SK-N-SH (cell line): ENCODE measurements around the gene MTCL1.

Experiments used
- CHD2 ChIP-seq: fragments of 150-350 bp; IDR thresholded peaks from 2 replicates; pipeline ENCODE4 v1.6.1; 2018; ENCODE audit warnings: low read length; ENCODE audit not compliant: partially characterized antibody
- CTCF ChIP-seq: fragments of 200-600 bp; sonication (generic); IDR thresholded peaks from 2 replicates; pipeline ENCODE4 v1.6.1; 2017; ENCODE audit warnings: antibody characterized with exemption, mild to moderate bottlenecking, moderate library complexity
- ELF1 ChIP-seq: IDR thresholded peaks from 2 replicates; pipeline ENCODE4 v1.4.0; 2012
- POLR2AphosphoS5 ChIP-seq: IDR thresholded peaks from 2 replicates; pipeline ENCODE4 v1.6.1; 2012; ENCODE audit warnings: low read depth, low read length
- SIN3A ChIP-seq: IDR thresholded peaks from 2 replicates; pipeline ENCODE4 v1.6.1; 2012; ENCODE audit warnings: low read depth, mild to moderate bottlenecking, low read length, moderate library complexity, borderline replicate concordance
- TCF12 ChIP-seq: IDR thresholded peaks from 2 replicates; pipeline ENCODE4 v1.4.0; 2012

DNA sequence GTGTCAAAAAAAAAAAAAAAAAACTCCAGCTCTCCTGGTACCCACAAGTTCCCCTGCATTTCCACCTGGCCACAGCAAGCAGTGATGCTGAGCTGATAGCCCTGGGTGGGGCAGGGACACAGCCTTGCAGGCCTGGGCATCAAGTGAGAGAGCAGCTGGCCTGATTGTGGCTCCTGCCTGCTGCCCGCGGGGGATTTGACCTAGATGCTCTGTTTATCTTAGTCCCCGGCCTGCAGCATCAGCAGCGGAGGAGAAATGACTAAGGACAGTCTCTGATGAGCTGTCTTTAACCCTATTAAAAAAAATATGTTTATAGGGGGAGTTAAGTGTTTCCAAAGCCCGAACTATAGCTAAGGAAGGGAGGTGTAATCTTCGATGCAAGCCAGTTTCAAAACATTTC, 102.6 kb downstream of the MTCL1 start:
- TF ChIP-seq SIN3A (no peak), CTCF (no peak), POLR2AphosphoS5 (no peak), TCF12 (no peak), CHD2 (no peak), ELF1 (no peak)
